Mesothelial cell of epicardium (in vitro differentiated cells): ENCODE data around the gene VAMP3. TPM values are rescaled to one million over a fixed set of nuclear protein-coding genes. Genes with fewer than 3 reads are reported as not detected.

ENCODE experiments used
- DNase-seq, 2 experiments: peaks; one replicate each; pipeline ENCODE4 v3.0.0; 2021; ENCODE audit warnings: low spot score in 2 of 2; ENCODE audit not compliant: unreplicated experiment in 2 of 2
- H3K27ac Mint-ChIP-seq: 2 replicates; pipeline ENCODE4 v1.8.0; 2021; ENCODE audit warnings: mixed read lengths
- H3K27me3 Mint-ChIP-seq: 2 replicates; pipeline ENCODE4 v1.8.0; 2021; ENCODE audit warnings: low read depth, mixed read lengths
- H3K36me3 Mint-ChIP-seq: 2 replicates; pipeline ENCODE4 v1.8.0; 2021; ENCODE audit warnings: mixed read lengths
- H3K4me1 Mint-ChIP-seq: 2 replicates; pipeline ENCODE4 v1.8.0; 2021; ENCODE audit warnings: mixed read lengths
- H3K4me3 Mint-ChIP-seq: 2 replicates; pipeline ENCODE4 v1.8.0; 2021; ENCODE audit warnings: mild to moderate bottlenecking, moderate library complexity, mixed read lengths
- H3K9me3 Mint-ChIP-seq: 2 replicates; pipeline ENCODE4 v1.8.0; 2021; ENCODE audit warnings: mixed read lengths
- CTCF ChIP-seq: fragments of 200-600 bp; sonication (generic); IDR thresholded peaks from one replicate; pipeline ENCODE4 v1.5.0; 2021; ENCODE audit warnings: antibody characterized with exemption; ENCODE audit not compliant: unreplicated experiment
- total RNA-seq: library from RNA; stranded (reverse); gene quantifications from 3 replicates; pipeline ENCODE4 v1.2.1, GENCODE V29; 2021

The VAMP3 gene
- total RNA-seq, 1 donor from 2014 or later: 76.0 TPM

DNA sequence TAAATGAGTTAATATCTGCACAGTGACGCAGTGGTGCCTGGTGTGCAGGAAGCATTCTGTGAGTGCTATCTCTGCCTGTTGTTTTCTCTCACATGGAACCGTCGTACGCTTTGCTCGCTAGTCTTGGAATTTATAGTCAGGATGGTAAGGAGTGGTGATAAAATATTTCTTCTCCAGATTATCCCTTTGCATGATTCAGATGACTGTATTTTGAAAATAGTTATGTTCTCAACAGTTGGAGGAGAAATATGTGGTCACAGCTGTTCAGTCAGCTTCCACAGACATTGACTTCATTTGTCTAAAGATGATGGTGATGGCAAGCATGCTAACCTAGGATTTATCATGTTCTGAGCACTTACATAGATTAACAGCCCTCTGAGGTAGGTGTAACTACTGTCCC lies 41.3 kb upstream of the VAMP3 start:
- Mint-ChIP-seq H3K27ac (no peak overlapping the region), H3K4me3 (no peak overlapping the region), H3K27me3 (peaks cover 3% of the 10 kb centered on the region), H3K4me1 (peaks cover 3% of the 10 kb centered on the region), H3K9me3 (no peaks in the 10 kb centered on the region), H3K36me3 (no peaks in the 10 kb centered on the region)
- no peak for TF ChIP-seq CTCF
- no peak for DNase-seq

- TF ChIP-seq CTCF: no peak
- Mint-ChIP-seq H3K36me3 (peaks cover 3% of the 10 kb centered on the region), H3K4me1 (no peaks in the 10 kb centered on the region), H3K27me3 (peaks cover 3% of the 10 kb centered on the region), H3K4me3 (no peak overlapping the region), H3K27ac (no peak overlapping the region), H3K9me3 (no peaks in the 10 kb centered on the region)
- no peak for DNase-seq
These were observed 38.8 kb upstream of the VAMP3 start for GRCh38 chr1:7732331-7732730.

GRCh38 chr1:7733276-7733675 lies 37.8 kb upstream of the VAMP3 start:
- Mint-ChIP-seq H3K4me1 (no peaks in the 10 kb centered on the region), H3K4me3 (no peak overlapping the region), H3K27ac (no peak overlapping the region), H3K27me3 (peaks cover 3% of the 10 kb centered on the region), H3K9me3 (no peaks in the 10 kb centered on the region), H3K36me3 (peaks cover 3% of the 10 kb centered on the region)
- no peak for DNase-seq
- TF ChIP-seq CTCF: no peak

GRCh38 chr1:7738044-7738443 lies 33.1 kb upstream of the VAMP3 start:
- Mint-ChIP-seq H3K9me3 (peaks cover 8% of the 10 kb centered on the region), H3K4me3 (no peak overlapping the region), H3K36me3 (peaks cover 9% of the 10 kb centered on the region), H3K4me1 (no peaks in the 10 kb centered on the region), H3K27ac (no peak overlapping the region), H3K27me3 (no peaks in the 10 kb centered on the region)
- DNase-seq: no peak
- TF ChIP-seq CTCF: no peak

DNA sequence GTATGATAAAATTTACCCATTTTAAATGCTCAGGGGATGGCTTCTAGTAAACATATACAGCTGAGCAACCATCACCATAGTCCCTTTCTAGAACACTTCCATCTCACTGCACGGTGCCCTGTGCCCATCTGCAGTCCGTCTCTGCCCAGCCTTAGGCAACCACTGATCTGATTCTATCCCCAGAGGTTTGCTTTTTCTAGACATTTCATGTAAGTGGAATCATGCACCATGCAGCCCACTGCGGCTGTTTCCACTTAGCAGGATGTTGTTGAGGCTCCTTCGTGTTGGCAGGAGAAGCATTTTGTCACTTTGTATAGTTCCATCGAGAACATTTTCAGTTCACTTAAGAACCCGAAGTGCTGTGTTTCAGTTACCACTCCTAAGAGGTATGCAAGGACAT lies 27.8 kb upstream of the VAMP3 start:
- TF ChIP-seq CTCF: no peak
- no peak overlapping the region for H3K4me3 Mint-ChIP-seq
- H3K36me3 Mint-ChIP-seq: peaks cover 6% of the 10 kb centered on the region
- H3K9me3 Mint-ChIP-seq: peaks cover 8% of the 10 kb centered on the region
- H3K27me3 Mint-ChIP-seq: no peaks in the 10 kb centered on the region
- H3K27ac Mint-ChIP-seq: no peak overlapping the region
- DNase-seq: no peak
- H3K4me1 Mint-ChIP-seq: peaks cover 3% of the 10 kb centered on the region

DNA sequence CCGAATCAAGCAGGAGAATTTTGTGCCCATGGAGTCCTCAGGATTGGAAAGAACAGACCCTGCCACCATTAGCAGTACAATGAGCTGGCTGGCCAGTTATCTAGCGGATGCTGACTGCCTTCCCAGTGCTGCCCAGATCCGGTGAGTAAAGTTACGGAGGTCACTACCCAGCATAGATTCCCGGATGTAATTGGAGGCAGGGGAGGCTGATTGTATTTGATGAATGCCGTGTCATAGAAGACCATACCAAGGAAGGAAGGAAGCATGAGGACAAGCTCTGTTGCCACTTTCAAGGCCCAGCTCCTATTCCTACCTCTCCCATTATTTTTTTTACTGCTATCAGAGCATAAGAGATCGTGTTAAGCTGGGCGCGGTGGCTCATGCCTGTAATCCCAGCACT lies 26.2 kb upstream of the VAMP3 start:
- H3K4me1 Mint-ChIP-seq: peaks cover 3% of the 10 kb centered on the region
- no peak for TF ChIP-seq CTCF
- no peaks in the 10 kb centered on the region for H3K9me3 Mint-ChIP-seq
- H3K27ac Mint-ChIP-seq: no peak overlapping the region
- no peaks in the 10 kb centered on the region for H3K27me3 Mint-ChIP-seq
- no peak for DNase-seq
- no peak overlapping the region for H3K4me3 Mint-ChIP-seq
- no peaks in the 10 kb centered on the region for H3K36me3 Mint-ChIP-seq
